Smooth muscle cell (in vitro differentiated cells): ENCODE data around the gene LARP1. TPM values are rescaled to one million over a fixed set of nuclear protein-coding genes. Genes with fewer than 3 reads are reported as not detected.

Experiments used
- DNase-seq: peaks from one replicate; lab custom pipeline; 2025; ENCODE audit not compliant: unreplicated experiment; lab: John Stamatoyannopoulos, UW
- H2AFZ ChIP-seq: fragments of 200-600 bp; sonication (generic); 2 replicates; pipeline ENCODE4 v1.6.0; 2016; ENCODE audit warnings: antibody characterized with exemption, low read depth, mild to moderate bottlenecking
- H3F3A ChIP-seq: fragments of 200-600 bp; sonication (generic); 2 replicates; pipeline ENCODE4 v1.6.0; 2017; ENCODE audit warnings: antibody characterized with exemption, low read depth
- H3K27ac ChIP-seq: fragments of 200-600 bp; sonication (generic); 2 replicates; pipeline ENCODE4 v1.5.1; 2016; ENCODE audit warnings: low read depth, mild to moderate bottlenecking
- H3K27me3 ChIP-seq: fragments of 200-600 bp; sonication (generic); 2 replicates; pipeline ENCODE4 v1.6.1; 2016; ENCODE audit warnings: low read depth, mild to moderate bottlenecking
- H3K36me3 ChIP-seq: fragments of 200-600 bp; sonication (generic); 2 replicates; pipeline ENCODE4 v1.5.1; 2016; ENCODE audit warnings: low read depth
- H3K4me1 ChIP-seq: fragments of 200-600 bp; sonication (generic); 2 replicates; pipeline ENCODE4 v1.5.1; 2016; ENCODE audit warnings: low read depth
- H3K4me2 ChIP-seq: fragments of 200-600 bp; sonication (generic); 2 replicates; pipeline ENCODE4 v1.6.0; 2016; ENCODE audit warnings: mild to moderate bottlenecking
- H3K4me3 ChIP-seq: fragments of 200-600 bp; sonication (generic); 2 replicates; pipeline ENCODE4 v1.5.1; 2016; ENCODE audit warnings: mild to moderate bottlenecking
- H3K79me2 ChIP-seq: fragments of 200-600 bp; sonication (generic); 2 replicates; pipeline ENCODE4 v1.6.0; 2016; ENCODE audit warnings: low read depth, mild to moderate bottlenecking
- H3K9ac ChIP-seq: fragments of 200-600 bp; sonication (generic); 2 replicates; pipeline ENCODE4 v1.6.0; 2016; ENCODE audit warnings: low read depth
- H3K9me3 ChIP-seq: fragments of 200-600 bp; sonication (generic); replicated peaks from 2 replicates; pipeline ENCODE4 v1.5.1; 2016; ENCODE audit warnings: low read depth
- H4K20me1 ChIP-seq: fragments of 200-600 bp; sonication (generic); 2 replicates; pipeline ENCODE4 v1.6.0; 2016; ENCODE audit warnings: low read depth
- CTCF ChIP-seq: fragments of 200-600 bp; sonication (generic); IDR thresholded peaks from 2 replicates; pipeline ENCODE4 v1.5.1; 2017; ENCODE audit warnings: borderline replicate concordance, mild to moderate bottlenecking, antibody characterized with exemption; ENCODE audit not compliant: insufficient read depth, poor library complexity, severe bottlenecking
- WGBS: methylation state at CpG from one replicate; pipeline ENCODE4 v1.1.7; 2016; ENCODE audit warnings: low lambda C conversion rate; 5-methylcytosine and 5-hydroxymethylcytosine counted together
- polyA plus RNA-seq: library from polyadenylated mRNA; unstranded; fragments of >200 nt; fragmentation: Nextera tagmentation; extraction: Ambion mirVana; gene quantifications from 2 replicates; pipeline ENCODE4 v1.2.1, GENCODE V29; 2016
- total RNA-seq: library from RNA; depleted of rRNA; stranded (reverse); fragments of >200 nt; gene quantifications from 2 replicates; pipeline ENCODE4 v1.2.3, GENCODE V29; 2014

Gene LARP1
- total and polyA plus RNA-seq, 2 experiments from 2014 or later, result 31.3 to 44.9 TPM

DNA sequence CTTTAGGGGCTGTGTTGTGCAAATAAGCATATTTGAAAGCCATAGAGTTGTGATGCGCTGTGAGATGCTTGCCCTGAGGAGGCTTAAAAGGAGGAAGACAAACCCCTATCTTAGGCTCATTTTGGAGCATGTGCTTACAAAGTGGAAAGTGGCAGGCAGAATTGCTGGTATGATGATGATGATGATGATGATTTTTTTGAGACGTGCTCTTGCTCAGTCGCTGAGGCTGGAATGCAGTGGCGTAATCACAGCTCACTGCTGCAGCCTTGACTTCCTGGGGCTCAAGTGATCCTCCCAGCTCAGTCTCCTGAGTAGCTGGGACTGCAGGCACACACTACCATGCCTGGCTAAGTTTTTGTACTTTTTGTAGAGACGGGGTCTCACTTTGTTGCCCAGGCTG, 104.9 kb downstream of the LARP1 start:
- H3K4me2 ChIP-seq, result peak overlapping the region; percentile 97
- TF ChIP-seq CTCF, result no peak
- peak overlapping the region; percentile 88 for H3K4me3 ChIP-seq
- DNase-seq, result no peak
- peaks cover 67% of the 10 kb centered on the region for H3K79me2 ChIP-seq
- peaks cover 55% of the 10 kb centered on the region for H4K20me1 ChIP-seq
- WGBS, result 21% methylated on average over 5 of the region's 5 CpGs
- no peaks in the 10 kb centered on the region for H3K9me3 ChIP-seq
- H3F3A ChIP-seq, result peaks cover 13% of the 10 kb centered on the region
- no peak overlapping the region for H2AFZ ChIP-seq
- no peaks in the 10 kb centered on the region for H3K27me3 ChIP-seq
- H3K9ac ChIP-seq, result peak overlapping the region; percentile 97
- peaks cover 18% of the 10 kb centered on the region for H3K4me1 ChIP-seq
- H3K27ac ChIP-seq, result peak overlapping the region; percentile 99
- no peaks in the 10 kb centered on the region for H3K36me3 ChIP-seq

GRCh38 chr5:154860765-154861164, 105.6 kb downstream of the LARP1 start:
- Histone ChIP-seq H3K4me3 (peak overlapping the region; percentile 88), H3K9me3 (no peaks in the 10 kb centered on the region), H2AFZ (no peak overlapping the region), H3K36me3 (no peaks in the 10 kb centered on the region), H3K9ac (no peak overlapping the region), H3K27ac (peak overlapping the region; percentile 99), H4K20me1 (peaks cover 62% of the 10 kb centered on the region), H3K4me1 (peaks cover 18% of the 10 kb centered on the region), H3F3A (peaks cover 13% of the 10 kb centered on the region), H3K79me2 (peaks cover 73% of the 10 kb centered on the region), H3K27me3 (no peaks in the 10 kb centered on the region), H3K4me2 (peak overlapping the region; percentile 97)
- no peak for TF ChIP-seq CTCF
- DNase-seq, result no peak
- WGBS, result 82% methylated on average over 4 of the region's 4 CpGs

DNA sequence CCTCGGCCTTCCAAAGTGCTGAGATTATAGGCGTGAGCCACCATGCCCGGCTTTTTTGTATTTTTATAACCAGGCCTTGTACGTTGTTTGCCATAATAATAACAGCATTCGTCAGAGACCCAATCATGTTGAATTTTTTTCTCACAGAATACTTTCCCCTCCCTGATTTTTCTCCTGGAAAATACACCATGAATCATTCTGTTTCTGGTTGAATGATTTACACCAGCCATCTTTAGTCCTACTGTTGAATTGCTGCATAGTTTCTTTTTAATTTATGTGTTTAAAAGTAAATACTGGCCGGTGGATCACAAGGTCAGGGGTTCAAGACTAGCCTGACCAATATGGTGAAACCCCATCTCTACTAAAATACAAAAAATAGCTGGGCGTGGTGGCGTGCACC, 106.8 kb downstream of the LARP1 start:
- Histone ChIP-seq H3K79me2 (peaks cover 83% of the 10 kb centered on the region), H3K4me2 (no peak overlapping the region), H3K9ac (no peak overlapping the region), H2AFZ (no peak overlapping the region), H3K9me3 (no peaks in the 10 kb centered on the region), H4K20me1 (peaks cover 74% of the 10 kb centered on the region), H3F3A (peaks cover 9% of the 10 kb centered on the region), H3K27me3 (no peaks in the 10 kb centered on the region), H3K36me3 (no peaks in the 10 kb centered on the region), H3K27ac (peak overlapping the region; percentile 8), H3K4me3 (no peak overlapping the region), H3K4me1 (peaks cover 13% of the 10 kb centered on the region)
- TF ChIP-seq CTCF, result no peak
- WGBS, result 96% methylated on average over 8 of the region's 8 CpGs
- DNase-seq, result no peak

- Histone ChIP-seq H3F3A (peaks cover 6% of the 10 kb centered on the region), H3K79me2 (peaks cover 90% of the 10 kb centered on the region), H2AFZ (no peak overlapping the region), H3K4me3 (no peak overlapping the region), H3K9me3 (no peaks in the 10 kb centered on the region), H3K27ac (peak overlapping the region; percentile 8), H3K4me1 (peaks cover 11% of the 10 kb centered on the region), H3K27me3 (no peaks in the 10 kb centered on the region), H3K36me3 (no peaks in the 10 kb centered on the region), H3K9ac (no peak overlapping the region), H3K4me2 (no peak overlapping the region), H4K20me1 (peaks cover 82% of the 10 kb centered on the region)
- WGBS, result 87% methylated on average over 2 of the region's 2 CpGs
- DNase-seq, result no peak
- no peak for TF ChIP-seq CTCF
These were observed 107.6 kb downstream of the LARP1 start for GRCh38 chr5:154862766-154863165.
